Measurements from ENCODE around the gene PYGO1. TPM values are rescaled to one million over a fixed set of nuclear protein-coding genes. Genes with fewer than 3 reads are reported as not detected.

PYGO1 gene
- total RNA-seq, 1 experiment from 2014 or later: 0.55 TPM

GRCh38 chr15:55573224-55573623 lies 14.9 kb downstream of the PYGO1 start (continued):
- no peak for TF ChIP-seq FOXP4 (CRISPR knock-in tag; IDR thresholded peaks at IDR 0.05)

GRCh38 chr15:55564347-55565145 lies 23.6 kb downstream of the PYGO1 start:
- Mint-ChIP-seq H3K4me3 (no peak overlapping the region), H3K27me3 (ENCODE audit: low read depth) (peaks cover 4% of the 10 kb centered on the region), H3K4me1 (no peaks in the 10 kb centered on the region), H3K36me3 (no peaks in the 10 kb centered on the region), H3K9me3 (peaks cover 27% of the 10 kb centered on the region), H3K27ac (no peak overlapping the region)
- no peak for TF ChIP-seq USF2 (CRISPR knock-in tag; IDR thresholded peaks at IDR 0.05)
- no peak for TF ChIP-seq NFYB (CRISPR knock-in tag; conservative IDR thresholded peaks at IDR 0.05; ENCODE audit: low read depth)
- TF ChIP-seq ZNF512 (CRISPR knock-in tag; IDR thresholded peaks at IDR 0.05; ENCODE audit: borderline replicate concordance): no peak
- no peak for TF ChIP-seq TCF7 (CRISPR knock-in tag; IDR thresholded peaks at IDR 0.05; ENCODE audit: low read depth)
- TF ChIP-seq ESRRA (CRISPR knock-in tag; IDR thresholded peaks at IDR 0.05; ENCODE audit: borderline replicate concordance): no peak
- no peak for TF ChIP-seq SMAD3 (CRISPR knock-in tag; IDR thresholded peaks at IDR 0.05; ENCODE audit: borderline replicate concordance)
- TF ChIP-seq ZNF423 (CRISPR knock-in tag; IDR thresholded peaks at IDR 0.05): no peak
- no peak for TF ChIP-seq ATF2 (CRISPR knock-in tag; IDR thresholded peaks at IDR 0.05; ENCODE audit: borderline replicate concordance, low read depth)
- TF ChIP-seq ATF6 (CRISPR knock-in tag; IDR thresholded peaks at IDR 0.05): no peak
- no peak for TF ChIP-seq FOXK1 (CRISPR knock-in tag; IDR thresholded peaks at IDR 0.05)
- no peak for TF ChIP-seq OVOL2 (CRISPR knock-in tag; IDR thresholded peaks at IDR 0.05; ENCODE audit: borderline replicate concordance)
- TF ChIP-seq ZBTB43 (CRISPR knock-in tag; IDR thresholded peaks at IDR 0.05): no peak
- TF ChIP-seq ZNF532 (CRISPR knock-in tag; IDR thresholded peaks at IDR 0.05; ENCODE audit: borderline replicate concordance): no peak
- TF ChIP-seq MYBL2 (CRISPR knock-in tag; IDR thresholded peaks at IDR 0.05): no peak
- TF ChIP-seq HMGA2 (CRISPR knock-in tag; IDR thresholded peaks at IDR 0.05): no peak
- TF ChIP-seq TP53 (CRISPR knock-in tag; IDR thresholded peaks at IDR 0.05): no peak
- TF ChIP-seq E2F5 (CRISPR knock-in tag; IDR thresholded peaks at IDR 0.05): no peak
- no peak for TF ChIP-seq NFE2L1 (CRISPR knock-in tag; IDR thresholded peaks at IDR 0.05)
- no peak for TF ChIP-seq CBFB (CRISPR knock-in tag; IDR thresholded peaks at IDR 0.05; ENCODE audit: low read depth)
- TF ChIP-seq GTF2I (CRISPR knock-in tag; conservative IDR thresholded peaks at IDR 0.05): no peak
- POLR2A ChIA-PET: no interaction called here
- ATAC-seq (peak; percentile 86), DNase-seq (ENCODE audit: low spot score) (peak; percentile 22)
- CTCF ChIA-PET: interaction anchor here (0.5 to 1.0 kb wide), 7 partner anchors 14 to 210 kb away, joined by 3 to 7 read pairs (median 3); no protein-coding TSS in a partner anchor
